Gastroesophageal sphincter (tissue), 4 donors: ENCODE results near the gene DDX54. TPM values are rescaled to one million over a fixed set of nuclear protein-coding genes. Genes with fewer than 3 reads are reported as not detected.

ENCODE experiments used
- ATAC-seq: fragments of 150-250 bp; one replicate; pipeline ENCODE4 v1.9.1; 2016; ENCODE audit warnings: mild to moderate bottlenecking, moderate library complexity
- H3K27ac ChIP-seq, 4 donors: fragments of 200-600 bp; sonication (generic) in 3 of 4; 1 replicate in 3 of 4; 2 replicates in 1 of 4; pipeline ENCODE4 v1.5.1; 2016 to 2019
- H3K27me3 ChIP-seq: fragments of 200-600 bp; sonication (generic); one replicate; pipeline ENCODE4 v1.5.1; 2019
- H3K36me3 ChIP-seq, 2 donors: fragments of 200-600 bp; sonication (generic); one replicate each; pipeline ENCODE4 v1.5.1; 2019; ENCODE audit warnings: control low read depth in 1 of 2
- H3K4me1 ChIP-seq, 3 donors: fragments of 200-600 bp; sonication (generic); 1 replicate in 2 of 3; 2 replicates in 1 of 3; pipeline ENCODE4 v1.5.1; 2016 to 2019; ENCODE audit warnings: control low read depth in 2 of 3
- H3K4me3 ChIP-seq, 2 donors: fragments of 200-600 bp; sonication (generic); one replicate each; pipeline ENCODE4 v1.5.1; 2019; ENCODE audit warnings: mild to moderate bottlenecking in 1 of 2, moderate library complexity in 1 of 2
- H3K9me3 ChIP-seq, 3 donors: fragments of 200-600 bp; sonication (generic); one replicate each; pipeline ENCODE4 v1.5.1; 2017 to 2019; ENCODE audit warnings: control low read depth in 2 of 3
- EP300 ChIP-seq: sonication (generic); formaldehyde crosslinking; IDR thresholded peaks from one replicate; pipeline ENCODE4 v1.6.1; 2017; ENCODE audit warnings: antibody characterized with exemption, mild to moderate bottlenecking
- POLR2A ChIP-seq, 2 donors: fragments of 450-650 bp; IDR thresholded peaks; one replicate each; pipeline ENCODE4 v1.6.1; 2017; ENCODE audit warnings: antibody characterized with exemption in 2 of 2, mild to moderate bottlenecking in 2 of 2, moderate library complexity in 1 of 2
- POLR2AphosphoS5 ChIP-seq: sonication (generic); formaldehyde crosslinking; IDR thresholded peaks from one replicate; pipeline ENCODE4 v1.6.1; 2017; ENCODE audit warnings: antibody characterized with exemption
- WGBS, 2 donors: methylation state at CpG; one replicate each; pipeline ENCODE4 v1.1.5; 2018; ENCODE audit warnings: low coverage in 1 of 2; 5-methylcytosine and 5-hydroxymethylcytosine counted together
- total RNA-seq, 4 donors: library from RNA; depleted of rRNA; stranded (reverse); fragments of >200 nt; gene quantifications; one replicate each; pipeline ENCODE4 v1.1.0, GENCODE V29; 2016
- TF ChIP-seq, protein P1 (sequence below), 4 experiments: fragments of 200-600 bp in 2 of 4; fragments of 450-650 bp in 2 of 4; sonication (generic) in 1 of 4; IDR thresholded peaks; one replicate each; pipeline ENCODE4 v1.5.1; 2017 to 2019; ENCODE audit warnings: antibody characterized with exemption in 4 of 4, mild to moderate bottlenecking in 2 of 4, moderate library complexity in 2 of 4

DDX54 gene
- total RNA-seq, 4 donors from 2014 or later: 38.0 to 60.4 (median 53.3) TPM

DNA sequence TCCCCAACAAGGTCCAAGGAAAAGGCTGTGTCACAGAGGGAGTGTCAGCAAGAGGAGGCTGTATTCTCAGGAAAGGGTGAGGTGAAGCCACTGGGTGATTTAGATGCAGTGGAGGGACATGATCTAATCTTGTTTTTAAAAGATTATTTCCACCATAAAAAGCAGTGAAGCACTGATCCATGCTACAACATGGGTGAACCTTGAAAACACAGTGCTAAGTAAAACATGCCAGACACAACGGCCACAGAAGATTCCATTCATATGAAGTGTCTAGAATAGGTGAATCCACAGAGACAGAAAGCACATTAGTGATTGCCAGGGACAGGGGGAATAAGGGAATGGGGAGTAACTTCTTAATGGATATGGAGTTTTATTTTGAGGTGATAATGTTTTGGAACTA lies 13.0 kb upstream of the DDX54 start:
- no peak overlapping the region for H3K27ac ChIP-seq
- WGBS, 2 donors: 77 to 78% methylated on average over 1 of the region's 1 CpG
- no peaks in the 10 kb centered on the region for H3K36me3 ChIP-seq
- TF ChIP-seq POLR2AphosphoS5 (no peak), EP300 (no peak), POLR2A (IDR thresholded peaks at IDR 0.05) (no peak)
- TF ChIP-seq, protein P1, sequence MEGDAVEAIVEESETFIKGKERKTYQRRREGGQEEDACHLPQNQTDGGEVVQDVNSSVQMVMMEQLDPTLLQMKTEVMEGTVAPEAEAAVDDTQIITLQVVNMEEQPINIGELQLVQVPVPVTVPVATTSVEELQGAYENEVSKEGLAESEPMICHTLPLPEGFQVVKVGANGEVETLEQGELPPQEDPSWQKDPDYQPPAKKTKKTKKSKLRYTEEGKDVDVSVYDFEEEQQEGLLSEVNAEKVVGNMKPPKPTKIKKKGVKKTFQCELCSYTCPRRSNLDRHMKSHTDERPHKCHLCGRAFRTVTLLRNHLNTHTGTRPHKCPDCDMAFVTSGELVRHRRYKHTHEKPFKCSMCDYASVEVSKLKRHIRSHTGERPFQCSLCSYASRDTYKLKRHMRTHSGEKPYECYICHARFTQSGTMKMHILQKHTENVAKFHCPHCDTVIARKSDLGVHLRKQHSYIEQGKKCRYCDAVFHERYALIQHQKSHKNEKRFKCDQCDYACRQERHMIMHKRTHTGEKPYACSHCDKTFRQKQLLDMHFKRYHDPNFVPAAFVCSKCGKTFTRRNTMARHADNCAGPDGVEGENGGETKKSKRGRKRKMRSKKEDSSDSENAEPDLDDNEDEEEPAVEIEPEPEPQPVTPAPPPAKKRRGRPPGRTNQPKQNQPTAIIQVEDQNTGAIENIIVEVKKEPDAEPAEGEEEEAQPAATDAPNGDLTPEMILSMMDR (IDR thresholded peaks at IDR 0.05): no peak
- no peaks in the 10 kb centered on the region for H3K27me3 ChIP-seq
- no peak overlapping the region for H3K4me3 ChIP-seq
- ATAC-seq: no peak
- peaks cover 0 to 28% (median 5%) of the 10 kb centered on the region in 3 donors for H3K4me1 ChIP-seq
- H3K9me3 ChIP-seq: no peaks in the 10 kb centered on the region

DNA sequence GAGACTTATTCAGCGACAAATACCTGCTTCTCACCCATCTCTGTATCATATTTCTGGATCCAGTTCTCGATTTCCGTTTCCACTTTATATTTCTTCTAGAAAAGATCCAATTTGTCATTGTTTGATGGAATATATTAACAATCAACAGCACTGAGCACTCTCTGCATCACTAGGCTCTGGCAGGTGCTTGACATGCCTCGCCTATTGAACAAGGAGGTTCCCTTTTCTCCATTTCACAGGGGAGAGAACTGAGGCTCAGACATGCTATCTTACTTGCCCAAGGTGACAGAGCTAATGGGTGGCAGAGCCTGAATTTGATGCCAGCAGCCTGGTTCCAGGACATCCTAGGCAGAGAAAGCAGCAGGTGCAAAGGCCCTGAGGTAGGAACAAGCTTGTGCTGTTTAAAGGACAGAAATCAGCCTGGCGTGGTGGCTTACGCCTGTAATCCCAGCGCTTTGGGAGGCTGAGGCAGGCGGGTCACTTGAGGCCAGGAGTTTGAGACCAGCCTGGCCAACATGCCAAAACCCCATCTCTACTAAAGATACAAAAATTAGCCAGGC lies 12.3 kb upstream of the DDX54 start:
- H3K27ac ChIP-seq: no peak overlapping the region
- peaks cover 0 to 35% (median 5%) of the 10 kb centered on the region in 3 donors for H3K4me1 ChIP-seq
- no peaks in the 10 kb centered on the region for H3K36me3 ChIP-seq
- H3K9me3 ChIP-seq: no peaks in the 10 kb centered on the region
- TF ChIP-seq POLR2AphosphoS5 (no peak), POLR2A (IDR thresholded peaks at IDR 0.05) (no peak), EP300 (no peak)
- TF ChIP-seq, protein P1 (IDR thresholded peaks at IDR 0.05): no peak
- WGBS, 2 donors: 78 to 80% methylated on average over 3 of the region's 8 CpGs
- no peaks in the 10 kb centered on the region for H3K27me3 ChIP-seq
- H3K4me3 ChIP-seq: no peak overlapping the region
- ATAC-seq: no peak

DNA sequence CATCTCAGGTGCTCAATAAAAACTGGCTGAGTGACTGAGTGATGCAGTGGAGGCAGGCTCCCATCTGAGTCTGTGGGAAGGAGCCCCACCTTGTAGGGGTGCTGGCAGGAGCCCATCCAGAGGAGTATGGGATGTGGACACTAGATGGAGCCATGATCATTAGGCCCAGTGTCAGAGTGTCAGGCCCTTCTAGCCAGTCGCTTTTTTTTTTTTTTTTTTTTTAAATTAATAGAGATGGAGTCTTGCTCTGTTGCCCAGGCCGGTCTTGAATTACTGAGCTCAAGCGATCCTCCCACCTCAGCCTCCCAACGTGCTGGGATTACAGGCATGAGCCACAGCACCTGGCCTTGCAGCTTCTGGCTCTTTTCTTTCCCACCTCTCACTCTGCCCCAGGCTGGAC lies 11.7 kb upstream of the DDX54 start:
- Histone ChIP-seq H3K36me3 (peaks cover 0 to 4% of the 10 kb centered on the region in 2 donors), H3K27ac (no peak overlapping the region), H3K4me3 (no peak overlapping the region), H3K4me1 (peaks cover 0 to 35% (median 5%) of the 10 kb centered on the region in 3 donors), H3K27me3 (no peaks in the 10 kb centered on the region), H3K9me3 (no peaks in the 10 kb centered on the region)
- TF ChIP-seq POLR2A (IDR thresholded peaks at IDR 0.05): no peak
- TF ChIP-seq, protein P1 (IDR thresholded peaks at IDR 0.05): peak in 3 of 4 experiments; percentile 42 to 72 (median 54)
- TF ChIP-seq POLR2AphosphoS5: peak; percentile 34
- no peak for TF ChIP-seq EP300
- WGBS, 2 donors: 5 to 11% methylated on average over 1 to 4 of the region's 4 CpGs
- ATAC-seq: peak; percentile 90

DNA sequence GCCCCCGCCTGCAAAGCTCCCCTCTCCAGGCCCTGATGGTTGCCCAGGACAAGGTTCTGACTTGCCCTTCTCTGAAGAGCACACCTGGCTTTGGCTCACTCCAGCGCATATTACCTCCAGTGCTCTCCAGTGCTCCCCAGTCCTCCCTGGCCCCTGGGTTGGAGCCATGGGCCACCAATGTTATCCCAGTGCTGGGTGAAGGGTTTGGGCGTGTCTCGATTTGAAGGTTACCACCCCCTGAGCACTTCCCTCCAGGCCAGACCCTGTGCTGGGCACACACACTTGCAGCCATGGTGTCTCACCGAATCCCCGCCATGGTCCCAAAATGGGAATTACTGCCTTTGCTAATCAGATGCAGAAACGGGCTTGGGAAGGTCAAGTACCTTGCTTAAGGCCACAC lies 11.3 kb upstream of the DDX54 start:
- no peak for ATAC-seq

More for the DNA sequence above, 11.3 kb upstream of the DDX54 start:
- H3K27me3 ChIP-seq: no peaks in the 10 kb centered on the region
- H3K27ac ChIP-seq: no peak overlapping the region
- peaks cover 0 to 9% of the 10 kb centered on the region in 2 donors for H3K36me3 ChIP-seq
- H3K9me3 ChIP-seq: no peaks in the 10 kb centered on the region
- no peak overlapping the region for H3K4me3 ChIP-seq
- no peak for TF ChIP-seq EP300
- no peak for TF ChIP-seq POLR2AphosphoS5
- TF ChIP-seq POLR2A (IDR thresholded peaks at IDR 0.05): no peak
- TF ChIP-seq, protein P1 (IDR thresholded peaks at IDR 0.05): no peak
- WGBS, 2 donors: 79 to 100% methylated on average over 1 to 2 of the region's 7 CpGs
- peaks cover 0 to 35% (median 5%) of the 10 kb centered on the region in 3 donors for H3K4me1 ChIP-seq
